Renal cortex interstitium (tissue), 11 donors: ENCODE data around the gene MPST. TPM values are rescaled to one million over a fixed set of nuclear protein-coding genes. Genes with fewer than 3 reads are reported as not detected.

Source experiments
- DNase-seq, 11 donors: peaks; one replicate each; pipeline ENCODE4 v3.0.0-alpha.2; 2013; ENCODE audit warnings: low read depth in 9 of 11, low spot score in 4 of 11; ENCODE audit errors: extremely low read depth in 1 of 11
- polyA plus RNA-seq, 3 donors: library from polyadenylated mRNA; unstranded; fragments of 120-200 nt; gene quantifications; one replicate each; pipeline ENCODE4 v1.2.1, GENCODE V29; 2013; ENCODE audit not compliant: insufficient read length in 3 of 3

Gene MPST
- polyA plus RNA-seq, 3 donors, result 42.0 to 71.3 (median 66.7) TPM

GRCh38 chr22:37051391-37052385 lies 32.1 kb downstream of the MPST start, which contains the start of gene KCTD17:
KCTD17 (plus strand) TSS chr22:37051742; CDS start chr22:37051761, 19 bp downstream.
- peak in 5 of 11 donors; percentile 46 to 61 (median 51) for DNase-seq

GRCh38 chr22:37052386-37053309 lies 33.1 kb downstream of the MPST start:
- DNase-seq, result no peak

GRCh38 chr22:37053310-37054055 lies 33.9 kb downstream of the MPST start:
- no peak for DNase-seq

- DNase-seq, result no peak
Measured at GRCh38 chr22:37054056-37054395, 34.5 kb downstream of the MPST start.

- no peak for DNase-seq
Measured at GRCh38 chr22:37054600-37055365, 35.2 kb downstream of the MPST start.

GRCh38 chr22:37056246-37056645 lies 36.7 kb downstream of the MPST start:
- no peak for DNase-seq

GRCh38 chr22:37057226-37057625 lies 37.7 kb downstream of the MPST start:
- DNase-seq, result no peak

- no peak for DNase-seq
Measured at GRCh38 chr22:37057796-37058510, 38.4 kb downstream of the MPST start.

- no peak for DNase-seq
Measured at GRCh38 chr22:37058917-37059701, 39.6 kb downstream of the MPST start.

- no peak for DNase-seq
Measured at GRCh38 chr22:37059876-37060449, 40.4 kb downstream of the MPST start.

- no peak for DNase-seq
Measured at GRCh38 chr22:37060801-37061610, 41.5 kb downstream of the MPST start.

GRCh38 chr22:37061611-37062375 lies 42.3 kb downstream of the MPST start:
- DNase-seq, result no peak

GRCh38 chr22:37062376-37062675 lies 42.8 kb downstream of the MPST start:
- DNase-seq, result no peak

- no peak for DNase-seq
Measured at GRCh38 chr22:37062702-37063381, 43.3 kb downstream of the MPST start.
